DND-41 (cell line): ENCODE data around the gene HEG1.

Source experiments
- EZH2 ChIP-seq: IDR thresholded peaks from 3 replicates; pipeline ENCODE4 v1.6.1; 2012; ENCODE audit warnings: borderline replicate concordance, low read depth, mild to moderate bottlenecking, moderate library complexity, low read length, inconsistent platforms; ENCODE audit not compliant: severe bottlenecking
- TF ChIP-seq, protein P1 (sequence below): IDR thresholded peaks from 2 replicates; pipeline ENCODE4 v1.5.1; 2012; ENCODE audit warnings: borderline replicate concordance, low read length, moderate library complexity, mild to moderate bottlenecking; ENCODE audit not compliant: poor library complexity, severe bottlenecking; ENCODE audit errors: extremely low read depth

DNA sequence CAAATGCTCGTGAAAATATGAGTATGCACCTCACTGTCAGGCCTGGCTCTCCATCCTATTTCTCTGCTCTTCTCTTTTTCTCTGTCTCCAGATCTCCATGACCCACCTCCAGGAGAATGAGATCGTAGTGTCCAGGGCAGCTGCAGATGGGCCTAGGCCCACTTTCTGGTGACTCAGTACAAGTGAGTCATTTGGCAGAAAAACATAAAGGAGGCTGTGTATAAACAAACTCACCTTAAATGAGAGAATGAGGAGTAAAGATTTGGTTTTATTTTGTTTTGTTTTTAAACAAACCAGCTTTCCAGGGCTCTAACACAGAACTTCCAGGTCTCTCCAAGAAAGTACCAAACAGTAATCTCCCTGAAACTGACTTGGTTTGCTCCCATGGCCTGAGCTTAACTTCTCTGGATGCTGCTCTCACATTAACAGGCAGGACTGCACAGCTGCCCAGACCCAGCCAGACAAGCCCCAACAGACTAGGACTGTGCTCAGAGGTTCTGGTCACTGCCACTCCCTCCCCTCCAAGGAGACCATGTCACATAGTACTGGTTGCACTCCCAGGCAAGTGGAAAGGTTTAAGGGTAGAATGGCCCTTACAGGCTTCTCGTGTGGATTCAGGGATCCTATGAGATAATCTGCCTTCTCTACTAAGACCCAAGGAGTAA is 1.5 kb upstream of the HEG1 start:
- TF ChIP-seq, protein P1, sequence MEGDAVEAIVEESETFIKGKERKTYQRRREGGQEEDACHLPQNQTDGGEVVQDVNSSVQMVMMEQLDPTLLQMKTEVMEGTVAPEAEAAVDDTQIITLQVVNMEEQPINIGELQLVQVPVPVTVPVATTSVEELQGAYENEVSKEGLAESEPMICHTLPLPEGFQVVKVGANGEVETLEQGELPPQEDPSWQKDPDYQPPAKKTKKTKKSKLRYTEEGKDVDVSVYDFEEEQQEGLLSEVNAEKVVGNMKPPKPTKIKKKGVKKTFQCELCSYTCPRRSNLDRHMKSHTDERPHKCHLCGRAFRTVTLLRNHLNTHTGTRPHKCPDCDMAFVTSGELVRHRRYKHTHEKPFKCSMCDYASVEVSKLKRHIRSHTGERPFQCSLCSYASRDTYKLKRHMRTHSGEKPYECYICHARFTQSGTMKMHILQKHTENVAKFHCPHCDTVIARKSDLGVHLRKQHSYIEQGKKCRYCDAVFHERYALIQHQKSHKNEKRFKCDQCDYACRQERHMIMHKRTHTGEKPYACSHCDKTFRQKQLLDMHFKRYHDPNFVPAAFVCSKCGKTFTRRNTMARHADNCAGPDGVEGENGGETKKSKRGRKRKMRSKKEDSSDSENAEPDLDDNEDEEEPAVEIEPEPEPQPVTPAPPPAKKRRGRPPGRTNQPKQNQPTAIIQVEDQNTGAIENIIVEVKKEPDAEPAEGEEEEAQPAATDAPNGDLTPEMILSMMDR: no peak
- TF ChIP-seq EZH2: no peak
